GM13977 (cell line): Measurements from ENCODE around the gene LY9.
"Not testable (repeated sequence)": the region's sequence is repeated elsewhere in the genome, so short reads cannot be mapped to it uniquely, and the experiment has no call there.

Experiments used
- DNase-seq: peaks from one replicate; pipeline ENCODE4 v3.0.0; 2012; ENCODE audit warnings: low spot score
- CTCF ChIP-seq: IDR thresholded peaks from 2 replicates; pipeline ENCODE4 v1.5.1; 2012; ENCODE audit warnings: mild to moderate bottlenecking, control low read depth; ENCODE audit not compliant: insufficient read depth; ENCODE audit errors: extremely low read depth, missing control alignments
- in situ Hi-C: fragments of 300-500 bp; cut with MboI; formaldehyde crosslinking; loops from one replicate; pipeline ENCODE4 v1.12.0; 2022; ENCODE audit warnings: low sequenced_read_pairs, low pct_unique_long_range_greater_than_20kb, mixed read lengths, inconsistent platforms; ENCODE audit not compliant: unreplicated experiment

LY9 gene

GRCh38 chr1:160865337-160865736 is 69.4 kb downstream of the LY9 start:
- in situ Hi-C loops = no loop called here
- no peak for DNase-seq
- TF ChIP-seq CTCF = no peak

- in situ Hi-C loops = no loop called here
- no peak for DNase-seq
- no peak for TF ChIP-seq CTCF
Observed at GRCh38 chr1:160866001-160866694, 70.2 kb downstream of the LY9 start.

GRCh38 chr1:160866695-160867260 is 70.8 kb downstream of the LY9 start:
- in situ Hi-C loops = no loop called here
- no peak for TF ChIP-seq CTCF
- no peak for DNase-seq

GRCh38 chr1:160867651-160868050 is 71.7 kb downstream of the LY9 start:
- in situ Hi-C loops, DNase-seq: not testable (repeated sequence)

GRCh38 chr1:160868141-160868540 is 72.2 kb downstream of the LY9 start:
- DNase-seq = no peak
- in situ Hi-C loops = no loop called here
- TF ChIP-seq CTCF = no peak

- no peak for TF ChIP-seq CTCF
- in situ Hi-C loops = no loop called here
- DNase-seq = no peak
Observed at GRCh38 chr1:160874935-160875334, 79.0 kb downstream of the LY9 start.

- in situ Hi-C loops, DNase-seq: not testable (repeated sequence)
Observed at GRCh38 chr1:160875591-160875990, 79.6 kb downstream of the LY9 start.

- DNase-seq = no peak
- in situ Hi-C loops = no loop called here
- no peak for TF ChIP-seq CTCF
Observed at GRCh38 chr1:160876311-160876710, 80.3 kb downstream of the LY9 start.
